H1 (cell line): ENCODE measurements around the gene ASIC1. TPM values are rescaled to one million over a fixed set of nuclear protein-coding genes. Genes with fewer than 3 reads are reported as not detected.

Experiments
- CTCF ChIA-PET: fragments of 300-600 bp; sonication (Branson Sonifier 250); formaldehyde crosslinking; loops from one replicate; lab custom pipeline; 2021; ENCODE audit not compliant: partially characterized antibody; lab: Charles Lee
- POLR2A ChIA-PET: fragments of 300-600 bp; sonication (Branson Sonifier 250); formaldehyde crosslinking; loops from one replicate; lab custom pipeline; 2021; ENCODE audit warnings: inconsistent platforms; ENCODE audit not compliant: partially characterized antibody; lab: Charles Lee
- DNase-seq, 2 experiments: peaks; one replicate each; pipeline versions ENCODE4 v3.0.0 to v3.0.0-alpha.2; 2010 to 2022; ENCODE audit warnings: low spot score in 2 of 2, low read depth in 1 of 2, mixed read lengths in 1 of 2
- FAIRE-seq: peaks from 2 replicates; lab custom pipeline; 2011; peaks lifted over from hg19 to GRCh38; lab: Jason Lieb, UNC
- H2AFZ ChIP-seq: 2 replicates; pipeline ENCODE4 v1.8.1; 2012; ENCODE audit warnings: low read length, inconsistent platforms
- H2AK5ac ChIP-seq: 2 replicates; pipeline ENCODE4 v1.6.1; 2013; ENCODE audit warnings: low read depth, low read length
- H2BK120ac ChIP-seq: replicated peaks from 2 replicates; pipeline ENCODE3; 2013; ENCODE audit warnings: low read depth, low read length, inconsistent platforms
- H2BK12ac ChIP-seq: 2 replicates; pipeline ENCODE4 v1.6.1; 2013; ENCODE audit warnings: low read depth, low read length
- H2BK15ac ChIP-seq: 2 replicates; pipeline ENCODE4 v1.6.1; 2013; ENCODE audit warnings: low read length
- H2BK20ac ChIP-seq: 2 replicates; pipeline ENCODE4 v1.6.1; 2013; ENCODE audit warnings: low read length
- H2BK5ac ChIP-seq: 2 replicates; pipeline ENCODE4 v1.6.1; 2013; ENCODE audit warnings: low read depth, low read length
- H3K14ac ChIP-seq: 2 replicates; pipeline ENCODE4 v1.6.1; 2013; ENCODE audit warnings: inconsistent platforms; ENCODE audit not compliant: insufficient read length
- H3K18ac ChIP-seq: 2 replicates; pipeline ENCODE4 v1.6.1; 2013; ENCODE audit warnings: low read length; ENCODE audit errors: extremely low read depth
- H3K23ac ChIP-seq: 2 replicates; pipeline ENCODE4 v1.6.1; 2013; ENCODE audit warnings: inconsistent platforms; ENCODE audit not compliant: insufficient read length
- H3K23me2 ChIP-seq: 2 replicates; pipeline ENCODE4 v1.6.1; 2013; ENCODE audit warnings: low read depth, low read length
- H3K27ac ChIP-seq: 2 replicates; pipeline ENCODE4 v1.6.1; 2011; ENCODE audit warnings: low read depth, low read length, inconsistent platforms
- H3K27me3 ChIP-seq, 4 experiments: replicated peaks in 1 of 4; 1 replicate in 1 of 4; 2 replicates in 3 of 4; pipeline versions ENCODE4 v1.6.1 to v1.8.1; 2011 to 2013; ENCODE audit warnings: low read length in 3 of 4, mild to moderate bottlenecking in 3 of 4, inconsistent platforms in 2 of 4, mixed read lengths in 2 of 4, moderate library complexity in 1 of 4; ENCODE audit not compliant: control insufficient read depth in 3 of 4, insufficient read depth in 3 of 4; ENCODE audit errors: extremely low read depth in 1 of 4
- H3K36me3 ChIP-seq, 4 experiments: 2 replicates each; pipeline versions ENCODE4 v1.6.1 to v1.8.1; 2011 to 2013; ENCODE audit warnings: mild to moderate bottlenecking in 4 of 4, low read length in 3 of 4, moderate library complexity in 2 of 4, control low read depth in 1 of 4, inconsistent platforms in 1 of 4; ENCODE audit not compliant: insufficient read depth in 4 of 4, control insufficient read depth in 2 of 4
- H3K4ac ChIP-seq: replicated peaks from 2 replicates; pipeline ENCODE3; 2013; ENCODE audit warnings: low read length, low read depth, mixed read lengths, inconsistent platforms; ENCODE audit not compliant: insufficient read length
- H3K4me1 ChIP-seq, 4 experiments: replicated peaks in 1 of 4; 1 replicate in 1 of 4; 2 replicates in 3 of 4; pipeline versions ENCODE4 v1.6.1 to v1.8.1; 2011 to 2013; ENCODE audit warnings: low read length in 3 of 4, inconsistent platforms in 2 of 4, mixed read lengths in 1 of 4; ENCODE audit not compliant: insufficient read depth in 4 of 4, control insufficient read depth in 3 of 4
- H3K4me2 ChIP-seq, 2 experiments: 2 replicates each; pipeline versions ENCODE4 v1.6.1 to v1.8.1; 2011 to 2013; ENCODE audit warnings: low read depth in 2 of 2, low read length in 2 of 2, control low read depth in 1 of 2, inconsistent platforms in 1 of 2, mild to moderate bottlenecking in 1 of 2; ENCODE audit not compliant: insufficient read depth in 1 of 2
- H3K4me3 ChIP-seq, 4 experiments: fragments of 200-600, 300-600 bp in 1 of 4; sonication (generic), shearing (Covaris generic), sonication (Bioruptor Twin) in 1 of 4; 2 replicates each; pipeline versions ENCODE4 v1.5.1 to v1.8.1; 2011 to 2016; ENCODE audit warnings: low read length in 4 of 4, low read depth in 3 of 4, control low read depth in 2 of 4, inconsistent platforms in 2 of 4, mild to moderate bottlenecking in 2 of 4, mixed read lengths in 1 of 4, moderate library complexity in 1 of 4; ENCODE audit not compliant: insufficient read depth in 2 of 4; ENCODE audit errors: extremely low read depth in 1 of 4
- H3K56ac ChIP-seq: replicated peaks from 2 replicates; pipeline ENCODE3; 2013; ENCODE audit warnings: low read depth, mild to moderate bottlenecking, mixed read lengths, low read length, inconsistent platforms; ENCODE audit not compliant: insufficient read length
- H3K79me1 ChIP-seq: 2 replicates; pipeline ENCODE4 v1.6.1; 2013; ENCODE audit warnings: low read depth, low read length, control low read depth
- H3K79me2 ChIP-seq, 2 experiments: 2 replicates each; pipeline versions ENCODE4 v1.6.1 to v1.8.1; 2012 to 2013; ENCODE audit warnings: low read length in 2 of 2, mild to moderate bottlenecking in 2 of 2, inconsistent platforms in 1 of 2; ENCODE audit not compliant: insufficient read depth in 2 of 2, control insufficient read depth in 1 of 2
- H3K9ac ChIP-seq, 4 experiments: replicated peaks in 1 of 4; 1 replicate in 1 of 4; 2 replicates in 3 of 4; pipeline versions ENCODE4 v1.6.1 to v1.8.1; 2011 to 2013; ENCODE audit warnings: low read depth in 3 of 4, low read length in 3 of 4, control low read depth in 2 of 4, mild to moderate bottlenecking in 2 of 4, moderate library complexity in 2 of 4, inconsistent platforms in 1 of 4; ENCODE audit errors: extremely low read depth in 1 of 4
- H3K9me3 ChIP-seq, 2 experiments: 2 replicates each; pipeline versions ENCODE4 v1.6.1 to v1.8.1; 2012 to 2013; ENCODE audit warnings: mild to moderate bottlenecking in 2 of 2, moderate library complexity in 2 of 2, control low read depth in 1 of 2, inconsistent platforms in 1 of 2, low read depth in 1 of 2, low read length in 1 of 2, mixed read lengths in 1 of 2; ENCODE audit not compliant: insufficient read depth in 2 of 2
- H4K20me1 ChIP-seq, 2 experiments: replicated peaks in 1 of 2; 2 replicates each; pipeline versions ENCODE3 to v1.8.1; 2011 to 2013; ENCODE audit warnings: inconsistent platforms in 2 of 2, low read length in 2 of 2, mild to moderate bottlenecking in 1 of 2; ENCODE audit not compliant: insufficient read depth in 2 of 2, control insufficient read depth in 1 of 2
- H4K5ac ChIP-seq: 2 replicates; pipeline ENCODE4 v1.6.1; 2013; ENCODE audit warnings: low read length, low read depth, mixed read lengths, inconsistent platforms; ENCODE audit not compliant: insufficient read length
- H4K8ac ChIP-seq: 2 replicates; pipeline ENCODE4 v1.8.0; 2013; ENCODE audit warnings: mild to moderate bottlenecking, moderate library complexity, low read length, inconsistent platforms; ENCODE audit not compliant: insufficient read depth; ENCODE audit errors: extremely low read depth
- H4K91ac ChIP-seq: replicated peaks from 2 replicates; pipeline ENCODE3; 2013; ENCODE audit warnings: low read length, mixed read lengths, inconsistent platforms; ENCODE audit not compliant: insufficient read length
- GTF2F1 ChIP-seq: IDR thresholded peaks from 2 replicates; pipeline ENCODE4 v1.6.1; 2012; ENCODE audit warnings: low read depth, low read length, improper control_type of control experiment, borderline replicate concordance
- WGBS, 2 experiments: shearing (Covaris generic) in 1 of 2; methylation state at CpG; one replicate each; pipeline versions ENCODE4 v1.1.6 to v1.1.7; 2013 to 2015; ENCODE audit warnings: low lambda C conversion rate in 2 of 2, mixed read lengths in 2 of 2, inconsistent platforms in 1 of 2, low coverage in 1 of 2, missing lambda C conversion rate in 1 of 2; ENCODE audit not compliant: insufficient replicate concordance in 2 of 2, insufficient coverage in 1 of 2, insufficient read length in 1 of 2; ENCODE audit errors: extremely low coverage in 1 of 2, missing lambda C conversion rate in 1 of 2; 5-methylcytosine and 5-hydroxymethylcytosine counted together
- polyA plus RNA-seq, 7 experiments: library from polyadenylated mRNA; depleted of rRNA in 3 of 7; stranded (reverse) in 5 of 7; unstranded in 2 of 7; fragments of >200 nt in 5 of 7; fragments of 200-250 nt in 2 of 7; gene quantifications; 1 replicate in 5 of 7; 2 replicates in 1 of 7; 4 replicates in 1 of 7; pipeline versions ENCODE4 v1.2.1 to v1.2.3, GENCODE V29; 2011 to 2013; ENCODE audit warnings: missing spikeins in 2 of 7, mixed read lengths in 2 of 7
- total RNA-seq: library from RNA; stranded (reverse); fragmentation: NEBNext Ultra II Directional; extraction: Animal tissue kit (Norgen Biotek cat#: 25700); gene quantifications from 2 replicates; pipeline ENCODE4 v1.2.1, GENCODE V29; 2021

ASIC1 gene
- total and polyA plus RNA-seq, 2 of the 8 experiments (the other 6 are each of a cell fraction or from before 2014, with no cell fraction given) = 2.4 to 4.4 TPM

GRCh38 chr12:50017641-50018040 is 39.8 kb upstream of the ASIC1 start:
- FAIRE-seq = no peak
- H2BK5ac ChIP-seq = no peak overlapping the region
- no peak overlapping the region for H2BK20ac ChIP-seq
- H3K79me2 ChIP-seq = peaks cover 0 to 60% of the 10 kb centered on the region in 2 experiments; a peak in 2 of 4 replicates
- H4K91ac ChIP-seq = no peak overlapping the region
- H3K27me3 ChIP-seq = no peaks in the 10 kb centered on the region
- ChIA-PET POLR2A (no interaction called here), CTCF (interaction anchor here (0.6 to 6.4 kb wide), 9 partner anchors 9 to 602 kb away, joined by 3 to 37 read pairs (median 4); no protein-coding TSS in a partner anchor)
- H2BK15ac ChIP-seq = no peak overlapping the region
- peaks cover 1 to 2% of the 10 kb centered on the region in 2 experiments for H4K20me1 ChIP-seq
- H3K4me3 ChIP-seq = no peak overlapping the region
- H2BK120ac ChIP-seq = no peak overlapping the region
- DNase-seq = no peak
- peaks cover 0 to 2% (median 0%) of the 10 kb centered on the region in 4 experiments; a peak in 1 of 7 replicates for H3K4me1 ChIP-seq
- TF ChIP-seq GTF2F1 = no peak
- H3K36me3 ChIP-seq = peaks cover 0 to 12% (median 2%) of the 10 kb centered on the region in 4 experiments; a peak in 2 of 8 replicates
- no peak overlapping the region for H2AFZ ChIP-seq
- no peak overlapping the region for H3K56ac ChIP-seq
- peaks cover 2% of the 10 kb centered on the region for H3K23me2 ChIP-seq
- H3K9ac ChIP-seq = no peak overlapping the region
- no peak overlapping the region for H3K18ac ChIP-seq
- no peak overlapping the region for H4K8ac ChIP-seq
- no peak overlapping the region for H2BK12ac ChIP-seq
- no peaks in the 10 kb centered on the region for H3K9me3 ChIP-seq
- 94% methylated on average over 6 of the region's 6 CpGs; no CpG with 5 or more reads in 1 of the 2 experiments for WGBS, 2 experiments
- no peak overlapping the region for H3K4me2 ChIP-seq
- no peak overlapping the region for H2AK5ac ChIP-seq
- no peak overlapping the region for H3K23ac ChIP-seq
- H3K27ac ChIP-seq = no peak overlapping the region
- H4K5ac ChIP-seq = no peak overlapping the region
- no peak overlapping the region for H3K14ac ChIP-seq
- no peak overlapping the region for H3K4ac ChIP-seq
- H3K79me1 ChIP-seq = peaks cover 7% of the 10 kb centered on the region
